GM18505 (cell line): ENCODE results near the gene EML4.
"Not testable (repeated sequence)": the region's sequence is repeated elsewhere in the genome, so short reads cannot be mapped to it uniquely, and the experiment has no call there.

ENCODE experiments used
- ATAC-seq: cut with Tn5 transposase; IDR thresholded peaks from one replicate; pipeline ENCODE4 v1.9.1; 2021; ENCODE audit not compliant: unreplicated experiment
- POLR2A ChIP-seq: IDR thresholded peaks from 4 replicates; pipeline ENCODE4 v1.6.1; 2011; ENCODE audit warnings: borderline replicate concordance; ENCODE audit not compliant: insufficient read depth, insufficient read length; ENCODE audit errors: extremely low read depth

Gene EML4

DNA sequence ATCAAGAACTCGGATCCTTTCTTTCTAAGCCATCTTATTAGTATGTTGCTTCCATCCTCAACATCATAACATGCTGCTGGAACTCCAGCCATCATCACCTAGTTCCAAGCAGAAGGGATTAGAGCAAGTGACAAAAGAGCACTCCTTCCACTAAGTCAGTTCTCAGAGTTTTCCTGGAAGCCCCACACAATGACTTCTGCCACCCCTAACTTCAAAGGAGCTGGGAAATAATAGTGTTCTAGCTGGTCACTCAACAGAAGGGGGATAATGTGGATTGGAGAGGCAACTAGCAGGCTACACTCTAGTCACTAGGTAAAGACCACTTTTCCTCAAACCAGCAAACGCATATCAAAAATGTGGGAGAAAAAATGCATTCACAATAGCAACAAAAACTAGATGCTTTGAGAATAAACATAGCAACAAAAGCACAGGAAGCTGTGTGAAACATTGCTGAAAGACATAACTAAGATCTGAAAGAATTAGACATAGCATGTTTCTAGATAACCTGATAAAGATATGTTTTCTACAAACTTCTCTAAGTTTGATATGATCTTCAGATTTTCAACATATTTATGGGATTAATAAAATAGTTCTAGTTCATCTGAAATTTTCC lies 152.4 kb downstream of the EML4 start:
- no peak for ATAC-seq
- no peak for TF ChIP-seq POLR2A

DNA sequence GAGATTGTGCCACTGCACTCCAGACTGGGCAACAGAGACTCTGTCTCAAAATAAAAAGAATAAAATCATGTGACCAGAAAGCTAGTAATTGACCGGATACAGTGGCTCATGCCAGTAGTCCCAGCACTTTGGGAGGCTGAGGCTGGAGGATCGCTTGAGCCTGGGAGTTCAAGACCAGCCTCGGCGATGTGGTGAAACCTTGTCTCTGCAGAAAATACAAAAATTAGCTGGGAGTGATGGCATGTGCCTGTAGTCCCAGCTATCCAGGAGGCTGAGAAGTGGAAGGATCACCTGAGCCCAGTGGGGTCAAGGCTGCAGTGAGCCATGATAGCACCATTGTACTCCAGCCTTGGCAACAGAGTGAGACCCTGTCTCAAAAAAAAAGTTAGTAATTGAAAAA lies 155.1 kb downstream of the EML4 start:
- TF ChIP-seq POLR2A = no peak
- ATAC-seq = no peak

DNA sequence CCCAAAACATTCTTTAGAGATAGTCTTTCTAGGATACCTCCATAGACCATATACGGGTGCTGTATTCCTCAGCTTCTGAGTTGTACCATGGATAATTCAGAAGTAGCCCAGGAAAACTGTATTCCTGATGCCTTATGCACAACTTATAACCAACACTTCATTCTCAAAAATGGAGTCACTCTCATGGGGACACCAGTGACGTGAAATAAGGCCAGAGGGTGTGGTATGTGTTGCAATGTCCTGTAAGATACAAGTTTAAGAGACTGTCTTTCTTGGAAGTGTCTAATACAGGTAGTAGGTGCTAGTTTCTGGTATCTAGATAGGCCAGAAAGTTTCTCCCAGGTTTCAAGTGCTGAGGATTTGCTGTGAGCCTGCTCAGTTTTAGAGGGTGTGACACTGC lies 155.8 kb downstream of the EML4 start:
- no peak for TF ChIP-seq POLR2A
- no peak for ATAC-seq

DNA sequence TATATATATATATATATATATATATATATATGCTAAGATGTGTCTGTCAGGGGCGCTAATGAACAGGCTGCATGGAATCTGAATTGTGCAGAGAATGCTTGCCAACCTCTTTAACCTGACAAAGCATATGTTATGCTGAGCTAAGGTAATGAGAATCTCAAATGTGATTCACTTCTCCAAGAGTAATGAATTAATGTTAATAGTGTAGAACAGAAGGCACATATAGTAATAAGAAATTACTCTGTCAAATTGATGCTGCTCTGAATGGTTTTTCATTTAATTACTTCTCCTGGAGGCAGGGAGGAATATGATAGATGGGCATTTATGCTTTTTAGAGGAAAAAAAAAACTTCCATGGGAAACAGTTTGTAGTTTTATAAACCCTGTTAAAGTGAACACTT lies 156.5 kb downstream of the EML4 start:
- no peak for ATAC-seq
- TF ChIP-seq POLR2A = no peak

DNA sequence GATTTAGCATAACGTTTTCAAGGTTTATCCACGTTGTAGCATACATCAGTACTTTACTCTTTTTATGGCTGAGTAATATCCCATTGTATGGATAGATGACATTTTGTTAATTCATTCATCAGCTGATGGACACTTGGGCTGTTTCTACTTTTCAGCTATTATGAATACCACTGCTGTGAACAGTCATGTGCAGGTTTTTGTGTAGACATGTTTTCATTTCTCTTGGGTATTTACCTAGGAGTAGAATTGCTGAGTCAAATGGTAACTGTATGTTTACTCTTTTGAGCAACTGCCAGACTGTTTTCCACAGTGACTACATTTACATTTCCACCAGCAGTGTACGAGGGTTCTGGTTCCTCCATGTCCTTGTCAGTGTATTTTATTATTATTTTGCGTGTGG lies 158.0 kb downstream of the EML4 start:
- no peak for TF ChIP-seq POLR2A
- ATAC-seq = no peak

DNA sequence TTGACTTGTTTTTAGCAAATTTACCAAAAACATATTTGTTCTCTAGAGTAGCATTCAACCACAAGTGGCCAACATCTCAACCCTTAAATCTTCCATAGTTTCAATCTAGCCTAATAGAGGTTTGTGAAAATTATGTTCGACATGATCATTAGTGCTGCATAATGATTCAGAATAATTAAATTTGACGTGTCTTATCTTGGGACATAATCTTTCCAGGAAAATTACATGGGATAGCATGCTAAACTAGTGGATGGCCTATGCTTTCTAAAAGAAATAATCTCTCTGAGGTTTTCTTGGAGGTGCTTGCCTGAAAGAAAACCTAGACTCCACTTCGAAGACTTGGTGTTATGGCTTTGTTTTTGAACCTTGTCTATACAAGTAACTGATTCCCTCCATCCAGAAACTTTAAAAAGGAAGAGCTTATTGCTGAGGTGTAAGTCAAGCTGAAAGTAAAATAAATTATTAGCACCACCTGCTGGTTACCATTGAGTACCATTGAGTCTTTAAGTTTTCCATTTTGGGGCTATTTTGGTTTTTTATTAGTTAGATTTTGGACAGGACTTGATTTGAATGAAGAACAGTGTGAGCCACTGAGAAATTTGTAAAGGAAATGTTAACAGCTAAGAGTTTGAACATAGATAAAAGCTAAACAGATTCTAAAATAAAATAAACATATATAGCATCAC lies 159.1 kb downstream of the EML4 start:
- no peak for TF ChIP-seq POLR2A
- ATAC-seq = no peak

DNA sequence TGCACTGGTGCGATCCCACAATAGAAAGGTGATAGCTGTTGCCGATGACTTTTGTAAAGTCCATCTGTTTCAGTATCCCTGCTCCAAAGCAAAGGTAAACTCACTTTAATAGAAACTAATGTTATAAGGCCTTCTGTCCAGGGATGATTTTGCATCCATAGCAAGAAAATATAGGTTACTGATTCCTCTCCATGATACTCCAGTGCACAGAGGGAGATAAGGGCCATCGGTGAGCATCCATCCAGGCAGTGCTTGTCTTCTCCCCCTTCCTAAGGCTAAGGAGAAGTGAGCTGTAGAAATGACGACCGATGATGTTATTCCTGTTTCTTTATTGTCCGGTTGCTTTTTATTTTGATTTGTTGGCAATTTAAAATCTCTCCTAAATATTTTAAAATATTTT lies 159.8 kb downstream of the EML4 start:
- no peak for TF ChIP-seq POLR2A
- no peak for ATAC-seq

DNA sequence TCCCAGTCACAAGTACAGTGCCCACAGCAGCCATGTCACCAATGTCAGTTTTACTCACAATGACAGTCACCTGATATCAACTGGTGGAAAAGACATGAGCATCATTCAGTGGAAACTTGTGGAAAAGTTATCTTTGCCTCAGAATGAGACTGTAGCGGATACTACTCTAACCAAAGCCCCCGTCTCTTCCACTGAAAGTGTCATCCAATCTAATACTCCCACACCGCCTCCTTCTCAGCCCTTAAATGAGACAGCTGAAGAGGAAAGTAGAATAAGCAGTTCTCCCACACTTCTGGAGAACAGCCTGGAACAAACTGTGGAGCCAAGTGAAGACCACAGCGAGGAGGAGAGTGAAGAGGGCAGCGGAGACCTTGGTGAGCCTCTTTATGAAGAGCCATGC lies 160.6 kb downstream of the EML4 start:
- no peak for TF ChIP-seq POLR2A
- no peak for ATAC-seq

DNA sequence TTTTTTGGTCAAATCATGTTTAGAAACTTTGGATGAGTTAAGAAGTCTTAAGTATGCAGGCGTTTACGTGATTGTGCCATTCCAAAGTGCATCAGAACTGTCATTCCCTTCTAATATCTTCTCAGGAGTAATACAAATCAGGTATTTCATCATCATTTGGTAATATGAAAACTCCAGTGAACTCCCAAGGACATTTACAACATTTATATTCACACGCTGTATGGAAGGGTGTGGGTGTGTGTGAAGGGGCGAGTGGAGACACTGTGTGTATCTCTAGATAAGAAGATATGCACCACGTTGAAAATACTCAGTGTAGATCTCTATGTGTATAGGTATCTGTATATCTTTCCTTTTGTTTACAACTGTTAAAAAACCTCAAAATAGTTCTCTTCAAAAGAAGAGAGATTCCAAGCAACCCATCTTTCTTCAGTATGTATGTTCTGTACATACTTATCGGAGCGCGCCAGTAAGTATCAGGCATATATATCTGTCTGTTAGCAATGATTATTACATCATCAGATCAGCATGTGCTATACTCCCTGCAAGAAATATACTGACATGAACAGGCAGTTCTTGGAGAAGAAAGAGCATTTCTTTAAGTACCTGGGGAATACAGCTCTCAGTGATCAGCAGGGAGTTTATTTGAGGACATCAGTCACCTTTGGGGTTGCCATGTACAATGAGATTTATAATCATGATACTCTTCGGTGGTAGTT lies 162.6 kb downstream of the EML4 start:
- no peak for ATAC-seq

DNA sequence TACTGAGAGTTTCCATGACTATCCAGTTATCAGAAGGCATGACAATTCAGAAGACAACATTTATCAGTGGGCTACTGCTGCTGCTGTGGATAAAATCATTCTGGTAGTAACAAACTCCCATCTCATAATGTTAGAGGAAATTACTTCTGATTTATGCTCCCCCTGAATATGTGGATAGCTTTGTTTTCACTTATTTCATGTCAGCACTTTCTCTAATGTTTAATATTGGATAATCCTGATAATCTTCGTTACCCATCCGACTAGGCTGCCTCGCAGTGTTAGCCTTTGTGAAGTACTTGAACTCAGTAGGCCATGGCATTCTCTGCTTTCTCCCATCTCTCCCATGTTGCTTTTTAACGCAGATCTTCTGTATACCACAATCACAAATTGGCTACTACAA lies 163.4 kb downstream of the EML4 start:
- ATAC-seq = no peak
- TF ChIP-seq POLR2A = no peak

More for the DNA sequence above, 162.6 kb downstream of the EML4 start:
- TF ChIP-seq POLR2A = no peak

DNA sequence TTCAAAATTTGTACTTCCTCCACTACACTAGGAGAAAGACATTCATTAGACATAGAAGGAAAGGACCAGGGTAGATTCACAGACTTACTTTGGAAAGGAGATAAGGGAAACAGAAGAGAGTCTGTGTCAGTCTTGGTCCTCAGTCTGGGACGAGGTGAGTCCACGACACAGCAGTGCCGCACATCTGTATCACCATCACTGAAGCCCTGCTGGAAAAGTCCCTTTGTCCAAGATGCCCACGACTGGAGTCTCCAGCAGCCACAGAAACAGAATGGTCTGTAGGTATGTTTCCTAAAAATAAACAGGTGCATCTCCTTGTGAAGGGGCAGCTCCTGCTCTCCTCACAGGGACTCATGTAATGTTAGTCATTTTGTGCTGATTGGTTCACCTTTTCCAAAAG lies 164.4 kb downstream of the EML4 start:
- no peak for ATAC-seq
- no peak for TF ChIP-seq POLR2A

DNA sequence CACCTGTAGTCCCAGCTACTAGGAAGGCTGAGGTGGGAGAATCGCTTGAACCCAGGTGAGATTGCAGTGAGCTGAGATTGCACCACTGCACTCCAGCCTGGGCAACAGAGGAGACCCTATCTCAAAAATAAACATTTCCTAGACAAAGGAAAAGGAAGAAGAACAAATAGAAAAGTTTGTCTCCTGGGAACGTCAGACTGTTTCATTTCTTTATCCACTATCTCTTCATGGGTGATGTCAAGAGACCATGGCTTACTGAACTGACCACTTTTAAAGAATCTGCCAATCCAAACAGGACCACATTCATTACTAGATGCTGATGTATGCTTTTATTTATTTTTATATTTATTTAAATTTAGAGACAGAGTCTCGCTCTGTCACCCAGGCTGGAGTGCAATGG lies 165.1 kb downstream of the EML4 start:
- no peak for ATAC-seq
- no peak for TF ChIP-seq POLR2A

DNA sequence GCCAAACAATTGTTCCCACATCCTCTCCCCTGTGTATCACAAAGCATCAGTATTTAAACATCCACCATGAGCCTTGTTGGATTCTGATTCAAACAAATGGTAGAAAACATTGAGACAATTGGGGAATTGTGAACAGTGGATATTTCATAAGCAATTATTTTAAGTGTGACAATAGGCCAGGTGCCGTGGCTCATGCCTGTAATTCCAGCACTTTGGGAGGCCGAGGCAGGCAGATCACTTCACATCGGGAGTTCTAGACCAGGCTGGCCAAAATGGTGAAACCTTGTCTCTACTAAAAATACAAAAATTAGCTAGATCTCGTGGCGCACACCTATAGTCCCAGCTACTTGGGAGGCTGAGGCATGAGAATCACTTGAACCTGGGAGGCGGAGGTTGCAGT lies 165.7 kb downstream of the EML4 start:
- ATAC-seq = not testable (repeated sequence)

DNA sequence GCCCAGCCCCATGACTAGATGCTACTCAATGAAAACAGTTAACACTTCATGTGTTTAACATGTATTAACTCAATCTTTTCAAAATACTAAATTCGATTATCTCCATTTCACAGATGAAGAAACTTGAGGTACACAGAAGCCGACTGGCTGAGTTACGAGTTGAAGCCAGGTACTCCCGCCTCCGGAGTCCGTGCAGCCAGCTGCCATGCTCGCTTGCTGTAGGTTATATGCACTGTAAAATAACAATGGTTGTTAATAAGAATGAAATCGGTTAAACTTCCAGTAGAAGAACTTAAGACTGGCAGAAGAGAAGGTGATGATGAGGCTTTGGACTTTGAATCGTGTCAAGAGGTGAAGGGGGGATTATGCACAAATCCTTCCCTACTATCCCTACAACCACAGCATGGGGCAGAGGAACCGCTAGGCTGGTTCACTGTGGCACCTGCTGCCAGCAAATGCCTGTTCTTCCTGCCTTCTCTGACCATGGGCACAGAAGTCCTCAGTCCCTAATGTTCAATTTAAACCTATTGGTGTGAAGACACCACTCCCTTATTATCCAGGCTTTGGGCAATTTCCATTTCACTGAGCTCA lies 166.5 kb downstream of the EML4 start:
- no peak for TF ChIP-seq POLR2A
- no peak for ATAC-seq
